ENCODE measurements around the gene TBL3. TPM values are rescaled to one million over a fixed set of nuclear protein-coding genes. Genes with fewer than 3 reads are reported as not detected.

Gene TBL3
- total and polyA plus RNA-seq, 2 donors (not counting 1 experiment from before 2014, with no cell fraction given), result 31.9 to 52.2 TPM

DNA sequence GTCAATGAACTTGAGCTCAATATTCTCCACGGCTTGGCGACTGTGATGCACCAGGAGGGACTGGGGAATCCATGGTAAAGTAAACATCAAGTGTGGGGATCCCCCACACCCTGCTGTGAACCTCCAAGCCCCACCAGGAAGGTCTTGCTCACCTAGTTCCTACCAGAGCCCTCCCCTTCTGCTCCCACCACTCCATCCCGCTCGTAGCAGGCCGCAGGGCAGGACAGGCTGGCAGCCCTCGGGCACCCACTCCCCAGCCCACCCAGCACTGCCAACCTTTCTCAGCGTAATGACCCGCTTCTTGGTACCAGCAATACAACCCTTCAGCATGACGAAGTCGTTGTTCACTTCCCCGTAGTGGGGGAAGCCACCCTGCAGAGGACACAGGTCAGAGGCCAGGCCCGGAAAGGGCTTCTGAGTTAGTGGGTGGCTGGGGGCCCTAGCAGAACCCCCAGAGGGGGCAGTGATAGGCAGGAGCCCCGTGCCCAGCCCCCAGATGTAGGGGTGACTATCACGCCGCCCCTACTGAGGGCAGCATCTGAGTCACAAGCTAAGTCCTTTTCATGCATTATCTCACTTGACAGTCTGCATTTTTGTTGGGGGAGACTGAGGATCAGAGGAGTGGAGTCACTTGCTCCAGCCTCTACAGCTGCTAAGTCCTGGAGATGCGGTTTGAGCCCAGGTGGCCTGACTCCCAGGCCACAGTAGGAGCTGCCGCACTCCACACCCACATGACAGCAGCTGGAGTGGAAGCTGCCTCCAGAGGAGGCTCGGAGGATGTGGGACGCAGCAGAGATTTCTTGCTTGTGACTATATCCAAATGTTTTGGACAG, 26.1 kb upstream of the TBL3 start:
- Mint-ChIP-seq H3K27me3 (no peaks in the 10 kb centered on the region), H3K9me3 (ENCODE audit: insufficient read depth) (no peaks in the 10 kb centered on the region), H3K27ac (no peak overlapping the region), H3K4me3 (no peak overlapping the region), H3K4me1 (peaks cover 21% of the 10 kb centered on the region)
- WGBS (ENCODE audit: insufficient coverage), result 91% methylated on average over 16 of the region's 19 CpGs
- H3K9ac ChIP-seq (ENCODE audit: low read length), result no peak overlapping the region
- no peak for TF ChIP-seq EZH2 (IDR thresholded peaks at IDR 0.05; ENCODE audit: borderline replicate concordance, insufficient read depth, low read depth, low read length, poor library complexity, severe bottlenecking)
- TF ChIP-seq, protein P1, sequence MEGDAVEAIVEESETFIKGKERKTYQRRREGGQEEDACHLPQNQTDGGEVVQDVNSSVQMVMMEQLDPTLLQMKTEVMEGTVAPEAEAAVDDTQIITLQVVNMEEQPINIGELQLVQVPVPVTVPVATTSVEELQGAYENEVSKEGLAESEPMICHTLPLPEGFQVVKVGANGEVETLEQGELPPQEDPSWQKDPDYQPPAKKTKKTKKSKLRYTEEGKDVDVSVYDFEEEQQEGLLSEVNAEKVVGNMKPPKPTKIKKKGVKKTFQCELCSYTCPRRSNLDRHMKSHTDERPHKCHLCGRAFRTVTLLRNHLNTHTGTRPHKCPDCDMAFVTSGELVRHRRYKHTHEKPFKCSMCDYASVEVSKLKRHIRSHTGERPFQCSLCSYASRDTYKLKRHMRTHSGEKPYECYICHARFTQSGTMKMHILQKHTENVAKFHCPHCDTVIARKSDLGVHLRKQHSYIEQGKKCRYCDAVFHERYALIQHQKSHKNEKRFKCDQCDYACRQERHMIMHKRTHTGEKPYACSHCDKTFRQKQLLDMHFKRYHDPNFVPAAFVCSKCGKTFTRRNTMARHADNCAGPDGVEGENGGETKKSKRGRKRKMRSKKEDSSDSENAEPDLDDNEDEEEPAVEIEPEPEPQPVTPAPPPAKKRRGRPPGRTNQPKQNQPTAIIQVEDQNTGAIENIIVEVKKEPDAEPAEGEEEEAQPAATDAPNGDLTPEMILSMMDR (IDR thresholded peaks at IDR 0.05), result no peak
- POLR2A ChIA-PET, result interaction anchor here (0.6 kb wide), 1 partner anchor 411 kb away, joined by 3 read pairs; no protein-coding TSS in a partner anchor
- H3K4me1 ChIP-seq (ENCODE audit: control insufficient read depth in 2 of 2, insufficient read depth in 2 of 2, low read length in 2 of 2), result peaks cover 14 to 19% of the 10 kb centered on the region in 2 donors
- H3K4me2 ChIP-seq (replicated peaks; ENCODE audit: low read depth, low read length, poor library complexity, severe bottlenecking), result no peak overlapping the region
- CTCF ChIA-PET, result interaction anchor here (1.6 kb wide), 1 partner anchor 17 kb away, joined by 7 read pairs; no protein-coding TSS in a partner anchor
- no peak overlapping the region for H3K4me3 ChIP-seq (ENCODE audit: control extremely low read depth in 1 of 5, extremely low read depth in 1 of 5, insufficient read depth in 1 of 5, low read depth in 2 of 5, low read length in 4 of 5)
- H3K9me3 ChIP-seq (ENCODE audit: control extremely low read depth in 1 of 3, control insufficient read depth in 2 of 3, insufficient read depth in 1 of 3, low read length in 2 of 3), result no peaks in the 10 kb centered on the region
- no peaks in the 10 kb centered on the region for H3K36me3 ChIP-seq (replicated peaks in 1 of 2; ENCODE audit: control extremely low read depth in 1 of 2, control insufficient read depth in 1 of 2, extremely low read depth in 1 of 2, insufficient read depth in 2 of 2, low read length in 1 of 2)
- no peak overlapping the region for H3K27ac ChIP-seq (ENCODE audit: low read length in 2 of 2)
- ATAC-seq (ENCODE audit: low read depth), result no peak
- no peak overlapping the region for H2AFZ ChIP-seq (ENCODE audit: insufficient read depth, low read depth, low read length, poor library complexity, severe bottlenecking)
- intact Hi-C loops (cut with micrococcal nuclease), result loop anchor here (10.0 kb wide), 1 partner anchor 49 kb away; no protein-coding TSS in a partner anchor
- no peaks in the 10 kb centered on the region for H4K20me1 ChIP-seq (ENCODE audit: control insufficient read depth, insufficient read depth, low read length, poor library complexity, severe bottlenecking)
- no peaks in the 10 kb centered on the region for H3K27me3 ChIP-seq (replicated peaks in 1 of 4; ENCODE audit: control extremely low read depth in 1 of 4, control insufficient read depth in 3 of 4, insufficient read depth in 4 of 4, low read length in 3 of 4)
- H3K79me2 ChIP-seq (ENCODE audit: control insufficient read depth, insufficient read depth, low read length), result no peaks in the 10 kb centered on the region
- no peak for DNase-seq
